Left hindlimb (tissue), 1 donor: ENCODE measurements around the gene UBQLN3.

Experiments used
- DNase-seq: peaks from one replicate; pipeline ENCODE4 v3.0.0-alpha.2; 2018

Gene UBQLN3

DNA sequence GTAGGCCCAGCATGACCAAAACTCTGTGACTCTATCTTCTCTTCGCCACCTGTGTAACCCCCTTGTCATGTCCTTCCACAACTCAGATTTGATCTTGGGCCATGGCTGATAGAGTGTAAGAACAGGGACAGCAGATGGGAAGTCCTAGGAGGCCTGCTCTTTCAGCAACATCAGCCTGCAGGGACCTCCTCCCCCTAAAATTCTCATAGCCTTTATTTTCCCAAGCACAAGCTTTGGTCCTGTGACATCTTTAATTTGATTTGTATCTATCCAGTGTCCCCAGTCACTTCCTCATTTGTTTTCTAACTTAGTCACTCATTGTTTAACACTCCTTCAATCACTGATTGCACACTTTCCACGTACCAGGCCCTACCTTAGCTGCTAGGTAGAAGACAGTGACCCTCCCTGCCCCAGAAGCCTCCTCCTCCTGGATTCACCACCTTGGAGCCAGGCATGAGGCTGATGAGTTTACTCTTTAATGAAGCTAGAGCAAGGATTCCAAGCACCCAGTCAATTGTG is 5.3 kb downstream of the UBQLN3 start:
- DNase-seq, result no peak

DNA sequence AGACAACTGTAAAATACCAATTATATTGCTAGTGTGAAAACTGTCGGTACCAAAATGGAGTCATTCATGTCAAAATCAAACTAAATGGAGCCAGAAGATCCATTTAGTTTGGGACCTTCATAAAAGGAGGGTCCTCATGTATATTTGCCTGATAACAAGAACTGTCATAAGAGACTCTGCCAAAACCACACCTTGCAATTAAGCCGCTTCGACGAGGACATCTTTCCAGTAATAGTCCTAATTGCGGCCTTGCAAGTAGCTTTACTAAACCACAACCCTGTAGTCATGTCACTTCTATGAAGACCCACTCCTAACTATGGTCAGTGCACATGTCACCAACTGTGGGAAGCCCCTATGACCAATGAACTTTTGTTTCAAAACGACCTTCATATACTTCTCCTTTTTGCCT is 9.4 kb downstream of the UBQLN3 start:
- DNase-seq, result no peak

DNA sequence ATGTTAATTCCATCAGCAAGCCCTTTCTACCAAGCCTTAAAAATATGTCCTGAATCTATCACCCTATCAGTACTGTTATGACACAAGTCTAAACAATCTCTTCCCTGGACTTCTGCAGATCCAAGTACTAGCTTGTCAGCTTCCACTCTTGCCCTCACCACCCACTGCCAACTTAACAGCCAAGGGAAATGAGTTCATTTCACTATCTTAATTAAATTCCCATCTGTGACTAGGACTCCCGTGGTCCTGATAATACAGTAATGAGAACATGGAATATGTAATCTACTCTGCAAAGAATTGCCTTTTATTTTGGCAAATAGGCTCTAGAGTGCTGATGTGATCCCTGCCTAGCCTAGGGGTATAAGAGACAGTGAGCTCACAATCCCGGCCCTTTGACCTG is 10.1 kb downstream of the UBQLN3 start:
- DNase-seq, result no peak

DNA sequence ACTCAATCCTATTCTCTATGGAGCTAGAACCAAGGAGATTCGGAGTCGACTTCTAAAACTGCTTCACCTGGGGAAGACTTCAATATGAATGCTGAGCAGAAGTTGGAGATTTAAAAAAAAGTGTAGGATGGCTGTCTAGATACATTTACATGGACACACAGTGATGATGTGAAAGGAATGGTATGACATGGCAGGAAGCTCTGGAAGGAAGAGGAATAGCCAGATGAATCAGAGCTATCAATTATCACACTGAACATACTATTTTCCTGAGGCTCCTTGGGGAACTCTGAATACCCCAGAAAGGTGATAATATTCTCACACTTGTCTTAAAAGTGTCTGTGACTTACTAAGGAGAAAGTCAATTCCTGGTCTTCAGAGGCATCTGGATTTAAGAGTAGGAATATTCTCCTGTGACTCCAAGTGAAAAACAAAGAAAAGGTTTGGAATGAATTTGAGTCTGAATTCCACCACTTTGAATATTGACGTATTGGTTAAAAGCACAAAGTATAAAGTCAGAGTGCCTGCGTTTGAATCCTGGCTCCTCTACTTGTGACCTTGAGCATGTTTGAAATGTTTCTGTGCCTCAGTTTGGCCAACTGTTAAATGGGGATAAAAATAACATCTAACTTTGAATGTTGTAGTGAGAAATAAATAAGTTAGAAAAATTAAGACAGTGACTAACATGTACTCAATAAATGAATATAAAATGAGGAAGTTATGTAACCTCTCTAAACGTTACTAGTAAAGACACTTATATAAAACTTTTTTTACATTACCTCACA is 20.0 kb downstream of the UBQLN3 start:
- no peak for DNase-seq

DNA sequence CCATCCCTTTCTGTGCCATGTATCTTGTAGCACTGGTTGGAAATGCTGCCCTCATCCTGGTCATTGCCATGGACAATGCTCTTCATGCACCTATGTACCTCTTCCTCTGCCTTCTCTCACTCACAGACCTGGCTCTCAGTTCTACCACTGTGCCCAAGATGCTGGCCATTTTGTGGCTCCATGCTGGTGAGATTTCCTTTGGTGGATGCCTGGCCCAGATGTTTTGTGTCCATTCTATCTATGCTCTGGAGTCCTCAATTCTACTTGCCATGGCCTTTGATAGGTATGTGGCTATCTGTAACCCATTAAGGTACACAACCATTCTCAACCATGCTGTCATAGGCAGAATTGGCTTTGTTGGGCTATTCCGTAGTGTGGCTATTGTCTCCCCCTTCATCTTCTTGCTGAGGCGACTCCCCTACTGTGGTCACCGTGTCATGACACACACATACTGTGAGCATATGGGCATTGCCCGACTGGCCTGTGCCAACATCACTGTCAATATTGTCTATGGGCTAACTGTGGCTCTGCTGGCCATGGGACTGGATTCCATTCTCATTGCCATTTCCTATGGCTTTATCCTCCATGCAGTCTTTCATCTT is 20.9 kb downstream of the UBQLN3 start:
- DNase-seq, result no peak

DNA sequence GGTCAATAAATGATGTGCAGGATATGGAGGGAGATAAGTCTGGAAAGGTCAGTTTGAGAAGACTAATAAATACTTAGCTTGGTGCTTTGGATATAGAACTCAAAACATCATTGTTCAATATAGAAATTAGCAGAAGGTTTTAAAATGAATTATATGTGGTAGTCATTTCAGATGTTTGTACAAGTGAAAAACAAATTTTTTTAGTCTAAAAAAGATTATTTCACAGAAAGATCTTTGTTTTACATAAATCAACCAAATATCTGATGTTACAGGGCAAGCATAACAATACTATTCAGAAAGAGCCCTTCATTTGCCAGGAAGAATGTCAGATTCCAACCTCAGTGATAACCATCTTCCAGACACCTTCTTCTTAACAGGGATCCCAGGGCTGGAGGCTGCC is 21.4 kb downstream of the UBQLN3 start, which contains the start of gene OR52D1:
OR52D1 (plus strand) TSS at position 301 of the 400 bp plus-strand sequence; CDS start at position 323, 22 bp downstream.
- no peak for DNase-seq

DNA sequence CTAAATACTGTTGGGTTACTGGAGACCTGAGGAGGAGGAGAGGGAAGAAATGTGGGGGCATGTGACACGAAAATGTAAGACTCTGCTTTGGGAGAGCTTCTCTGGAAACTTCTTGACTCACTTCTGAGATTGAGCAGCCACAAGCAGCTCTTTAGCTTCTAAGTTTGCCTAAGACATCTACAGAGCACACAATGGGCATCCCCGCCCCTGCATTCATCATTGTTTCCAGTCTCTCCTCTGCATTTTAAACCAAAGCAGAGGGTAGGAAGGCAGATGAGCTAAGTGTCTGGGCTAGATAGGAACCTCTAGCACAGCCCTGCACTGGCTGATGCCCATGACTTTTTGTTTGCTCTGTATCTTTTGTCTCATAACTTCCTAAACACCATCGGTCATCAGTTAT is 23.3 kb downstream of the UBQLN3 start:
- DNase-seq, result no peak

DNA sequence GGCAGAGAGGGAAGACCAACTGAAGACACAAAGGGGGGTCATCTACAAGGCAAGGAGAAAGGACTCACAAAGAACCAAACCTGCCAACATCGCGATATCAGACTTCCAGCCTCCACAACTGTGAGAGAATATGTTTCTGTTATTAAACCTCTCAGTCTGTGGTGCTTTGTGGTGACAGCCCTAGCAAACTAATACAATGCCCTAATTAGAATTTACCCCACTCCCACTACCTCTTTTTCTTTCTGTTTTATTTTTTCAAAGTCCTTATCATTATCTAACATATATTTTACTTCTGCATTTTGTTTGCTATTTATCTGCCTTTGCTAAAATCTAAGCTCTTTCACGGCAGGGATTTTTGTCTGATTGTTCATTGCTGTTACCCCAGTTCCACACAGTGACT is 23.8 kb downstream of the UBQLN3 start:
- no peak for DNase-seq

DNA sequence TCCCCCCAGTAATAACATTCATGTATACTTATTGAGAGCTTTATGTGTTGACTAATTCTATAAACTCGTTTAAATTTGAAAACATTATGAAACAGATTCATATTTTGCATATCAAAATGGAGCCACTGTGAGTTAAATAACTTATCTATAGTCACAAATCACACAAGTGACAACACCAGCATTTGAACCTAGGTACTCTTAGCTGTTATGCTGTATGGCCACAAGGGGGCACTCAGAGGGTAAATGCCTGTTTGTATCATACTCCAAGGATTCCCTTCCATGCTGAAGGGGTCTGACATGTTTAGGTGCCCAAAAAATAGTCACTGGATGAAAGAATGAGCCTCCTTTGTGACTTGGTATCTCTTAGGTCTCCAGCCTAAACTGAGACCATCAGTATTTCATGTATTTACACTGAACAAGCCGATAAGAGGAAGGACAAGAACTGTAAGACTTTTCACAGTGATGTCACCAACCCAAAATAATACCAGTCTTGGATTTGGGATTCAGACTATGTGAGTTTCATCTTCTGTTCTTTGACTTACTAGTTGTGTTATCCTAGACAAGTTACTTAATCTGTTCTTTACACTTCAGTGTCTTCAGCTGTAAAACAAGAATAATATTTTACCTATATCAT is 33.5 kb downstream of the UBQLN3 start:
- DNase-seq, result no peak

DNA sequence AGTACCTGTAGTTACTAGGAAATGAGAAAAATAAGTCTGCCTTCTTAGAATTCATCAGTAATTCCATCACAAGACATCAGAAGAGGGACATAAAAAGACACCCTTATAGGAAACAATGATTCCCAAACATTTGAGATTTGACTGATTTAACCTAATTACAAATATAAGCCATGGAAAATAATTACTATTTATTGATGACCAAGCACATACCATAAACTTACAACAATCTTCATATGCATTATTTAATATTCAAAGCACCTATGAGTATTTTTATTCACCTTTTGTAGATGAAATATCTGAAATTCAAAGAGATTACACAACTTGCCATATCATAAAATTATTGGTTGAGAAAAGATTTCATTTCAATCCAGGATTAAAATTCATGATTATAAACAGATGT is 35.8 kb downstream of the UBQLN3 start:
- no peak for DNase-seq

DNA sequence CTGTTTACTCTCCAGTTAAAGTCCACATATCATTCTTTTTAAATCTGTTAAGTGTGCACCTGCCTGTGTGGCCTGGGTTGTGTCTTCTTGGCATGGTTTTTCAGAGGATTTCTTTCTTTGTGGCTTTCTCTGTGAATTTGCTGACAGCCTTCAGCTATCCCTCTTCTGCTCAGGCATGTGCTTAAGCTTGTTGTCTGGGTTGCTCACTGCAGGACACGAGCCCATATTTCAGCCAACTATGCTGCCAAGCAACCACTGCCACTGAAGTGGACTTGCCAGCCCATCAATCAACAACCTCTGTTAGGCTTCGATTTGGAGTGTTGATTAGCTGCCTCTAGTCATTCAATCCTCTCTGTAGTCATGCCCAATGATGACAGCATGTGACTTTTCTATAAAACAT is 42.2 kb downstream of the UBQLN3 start:
- DNase-seq, result no peak

DNA sequence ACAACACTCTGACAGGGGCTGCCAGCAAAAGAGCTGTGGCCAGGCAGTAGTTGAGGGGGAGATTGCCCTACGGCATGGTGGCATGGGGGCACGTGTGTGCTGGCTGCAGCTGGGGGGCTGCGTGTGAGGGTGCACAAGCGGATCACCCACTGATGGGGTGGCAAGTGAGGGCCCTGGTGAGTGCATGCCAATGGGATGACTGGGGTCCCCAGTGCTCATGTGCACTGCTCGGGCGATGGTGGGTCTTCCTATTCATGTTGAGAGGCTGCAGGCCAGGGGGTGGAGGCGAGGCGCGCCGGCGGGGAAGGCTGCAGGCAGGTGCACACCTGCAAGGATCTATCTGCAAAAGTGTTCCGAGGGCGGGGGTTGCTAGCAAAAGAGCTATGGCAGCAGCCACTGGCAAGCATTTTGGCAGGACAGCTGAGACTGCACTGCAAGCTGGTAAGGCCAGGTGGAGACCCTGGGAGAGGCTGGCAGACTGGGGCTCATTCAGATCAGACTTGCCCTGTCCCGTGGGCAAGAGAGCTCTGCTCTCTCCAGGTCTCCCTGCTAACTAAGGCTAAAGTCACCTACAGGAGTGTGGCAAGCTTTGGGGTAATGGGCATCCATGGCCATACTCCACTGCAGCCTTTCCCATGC is 48.7 kb downstream of the UBQLN3 start:
- no peak for DNase-seq
